ENCODE results near the gene RMND5A.

RMND5A gene

GRCh38 chr2:86787736-86788135 is 67.6 kb downstream of the RMND5A start:
- H3K4me3 ChIP-seq (ENCODE audit: control insufficient read depth, low read depth, low read length) = no peak overlapping the region
- no peak for TF ChIP-seq CTCF (IDR thresholded peaks at IDR 0.05; ENCODE audit: control insufficient read depth, insufficient read depth, low read depth, low read length, missing control alignments)
- DNase-seq (ENCODE audit: low read depth) = no peak

GRCh38 chr2:86788165-86788564 is 68.1 kb downstream of the RMND5A start:
- DNase-seq (ENCODE audit: low read depth) = no peak
- no peak overlapping the region for H3K4me3 ChIP-seq (ENCODE audit: control insufficient read depth, low read depth, low read length)
- TF ChIP-seq CTCF (IDR thresholded peaks at IDR 0.05; ENCODE audit: control insufficient read depth, insufficient read depth, low read depth, low read length, missing control alignments) = no peak

- no peak for DNase-seq (ENCODE audit: low read depth)
- no peak overlapping the region for H3K4me3 ChIP-seq (ENCODE audit: control insufficient read depth, low read depth, low read length)
- TF ChIP-seq CTCF (IDR thresholded peaks at IDR 0.05; ENCODE audit: control insufficient read depth, insufficient read depth, low read depth, low read length, missing control alignments) = no peak
These were observed 69.0 kb downstream of the RMND5A start for GRCh38 chr2:86788881-86789686.

GRCh38 chr2:86789687-86790133 is 69.6 kb downstream of the RMND5A start:
- DNase-seq (ENCODE audit: low read depth) = no peak
- no peak overlapping the region for H3K4me3 ChIP-seq (ENCODE audit: control insufficient read depth, low read depth, low read length)
- TF ChIP-seq CTCF (IDR thresholded peaks at IDR 0.05; ENCODE audit: control insufficient read depth, insufficient read depth, low read depth, low read length, missing control alignments) = no peak

DNA sequence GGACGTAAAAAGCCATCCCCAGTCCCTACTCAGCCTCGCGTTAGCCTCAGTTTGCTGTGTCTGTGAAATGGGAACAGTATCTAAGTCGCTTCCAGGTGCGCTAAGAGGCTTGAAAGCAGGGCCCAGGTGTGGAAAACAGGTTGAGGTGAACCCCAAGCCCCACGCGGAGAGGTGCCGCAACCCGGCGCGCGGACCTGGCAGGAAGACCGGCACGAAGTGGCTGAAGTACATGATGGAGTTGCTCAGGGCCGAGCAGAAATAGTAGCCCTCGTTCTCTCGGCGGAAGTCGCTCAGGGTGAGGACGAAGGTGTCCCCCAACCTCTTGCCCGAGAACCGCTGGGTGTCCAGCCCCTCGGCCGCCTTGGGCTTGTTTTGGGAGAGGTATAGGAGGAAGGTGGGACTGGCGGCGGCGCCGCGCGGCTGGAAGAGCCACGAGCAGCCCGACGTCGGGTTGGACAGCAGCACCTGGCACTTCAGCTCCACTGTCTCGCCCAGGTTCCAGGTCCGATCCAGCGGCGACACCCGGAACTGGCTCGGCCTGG is 70.1 kb downstream of the RMND5A start:
- H3K4me3 ChIP-seq (ENCODE audit: control insufficient read depth, low read depth, low read length) = no peak overlapping the region
- no peak for DNase-seq (ENCODE audit: low read depth)
- TF ChIP-seq CTCF (IDR thresholded peaks at IDR 0.05; ENCODE audit: control insufficient read depth, insufficient read depth, low read depth, low read length, missing control alignments) = no peak

- no peak within 1 kb of the TSS for H3K4me3 ChIP-seq (ENCODE audit: control insufficient read depth, low read depth, low read length)
- no peak for DNase-seq (ENCODE audit: low read depth)
- TF ChIP-seq CTCF (IDR thresholded peaks at IDR 0.05; ENCODE audit: control insufficient read depth, insufficient read depth, low read depth, low read length, missing control alignments) = no peak
These were observed 70.8 kb downstream of the RMND5A start, which contains the start of gene CD8A for GRCh38 chr2:86790676-86791572. TSS of gene CD8A (minus strand) at chr2:86790913. CDS start at chr2:86790825, 88 bp downstream.

Measured in AG09309 (cell line).